ENCODE measurements around the gene NFE2L2.
"Not testable (repeated sequence)": the region's sequence is repeated elsewhere in the genome, so short reads cannot be mapped to it uniquely, and the experiment has no call there.

Gene NFE2L2

DNA sequence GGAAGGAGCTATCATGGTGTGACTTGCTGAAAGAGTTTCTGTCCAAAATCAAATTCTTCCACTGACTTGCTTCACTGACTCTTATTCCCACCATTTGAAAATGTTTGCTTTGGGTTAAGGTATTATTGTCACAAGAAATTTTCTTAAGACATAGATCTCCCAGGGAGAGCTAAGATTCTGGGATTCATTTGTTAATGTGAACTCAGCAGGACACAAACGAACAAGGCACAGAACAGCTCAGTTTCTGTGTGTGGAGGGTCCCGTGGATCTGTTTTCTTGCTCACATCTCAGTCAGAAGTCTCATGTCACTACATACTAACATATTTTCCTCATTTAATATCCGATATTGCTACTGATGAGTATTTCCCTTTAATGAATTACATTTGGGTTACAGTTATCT, 60.1 kb downstream of the NFE2L2 start:
- no peak for DNase-seq

DNA sequence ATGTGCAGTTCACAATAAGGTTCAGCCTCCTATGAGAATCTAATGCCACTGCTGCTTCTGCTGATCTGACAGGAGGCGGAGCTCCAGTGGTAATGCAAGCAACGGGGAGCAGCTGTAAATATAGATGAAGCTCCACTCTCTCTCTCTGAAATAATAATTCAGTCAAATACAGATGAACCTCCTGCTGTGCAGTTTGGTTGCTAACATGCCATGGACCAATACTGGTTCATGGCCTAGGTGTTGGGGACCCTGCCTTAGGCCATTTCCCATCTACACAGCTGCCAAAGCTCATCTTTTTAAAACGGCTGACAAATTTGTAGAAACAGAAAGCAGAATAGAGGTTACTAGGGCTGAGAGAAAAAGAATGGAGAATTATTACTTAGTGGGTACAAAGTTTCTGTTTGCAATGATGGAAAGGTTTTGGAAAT, 62.6 kb downstream of the NFE2L2 start:
- no peak for DNase-seq

DNA sequence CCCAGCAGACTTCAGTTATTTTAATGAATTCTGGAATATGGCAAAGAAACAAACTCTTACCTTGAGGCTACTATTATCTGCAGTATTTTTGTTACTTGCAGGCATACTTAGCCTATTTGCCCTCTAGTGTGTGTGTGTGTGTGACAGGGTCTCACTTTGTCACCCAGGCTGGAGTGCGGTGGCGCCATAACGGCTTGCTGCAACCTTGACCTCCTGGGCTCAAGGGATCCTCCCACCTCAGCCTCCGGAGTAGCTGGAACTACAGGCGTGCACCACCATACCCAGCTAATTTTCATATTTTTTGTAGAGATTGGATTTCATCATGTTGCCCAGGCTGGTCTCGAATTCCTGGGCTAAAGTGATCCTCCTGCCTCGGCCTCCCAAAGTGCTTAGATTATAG, 64.1 kb downstream of the NFE2L2 start:
- DNase-seq: not testable (repeated sequence)

- DNase-seq: no peak
These were observed 69.3 kb downstream of the NFE2L2 start for GRCh38 chr2:177195194-177195593.

DNA sequence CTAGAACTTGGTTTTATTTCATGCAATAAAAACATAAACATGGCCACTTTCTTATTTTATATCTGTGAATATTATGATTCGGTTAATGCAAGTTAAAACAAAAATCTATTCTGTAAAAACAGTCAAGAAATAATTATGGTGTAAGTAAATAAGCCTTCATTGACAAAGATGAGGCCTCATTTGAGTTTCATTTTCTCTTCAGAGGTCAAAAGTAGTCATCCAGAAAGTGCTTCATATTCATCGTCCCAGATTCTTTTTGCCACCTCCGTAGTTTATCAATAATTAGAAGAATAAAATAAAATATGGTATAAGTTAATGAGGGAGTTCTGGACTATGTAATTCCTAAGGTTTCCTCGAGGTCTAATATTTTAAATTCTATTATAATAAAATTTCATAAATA, 71.3 kb downstream of the NFE2L2 start:
- no peak for DNase-seq

- DNase-seq: no peak
These were observed 71.7 kb downstream of the NFE2L2 start for GRCh38 chr2:177192788-177193187.

DNA sequence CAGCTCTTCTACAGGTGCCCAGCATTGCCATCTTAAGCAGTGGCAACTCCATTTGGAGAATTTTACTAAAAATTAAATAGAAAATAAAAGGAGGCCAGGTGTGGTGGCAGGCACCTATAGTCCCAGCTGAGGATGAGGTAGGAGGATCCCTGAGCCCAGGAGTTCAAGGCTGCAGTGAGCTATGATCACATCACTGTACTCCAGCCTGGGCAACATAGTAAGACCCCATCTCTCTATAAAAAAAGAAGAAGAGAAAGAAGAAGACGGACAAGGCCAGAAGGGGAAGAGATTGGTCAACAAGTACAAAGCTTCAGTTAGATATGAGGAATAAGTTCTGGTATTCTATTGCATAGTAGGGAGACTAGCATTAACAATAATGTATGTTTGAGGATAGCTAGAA, 73.6 kb downstream of the NFE2L2 start:
- DNase-seq: no peak

DNA sequence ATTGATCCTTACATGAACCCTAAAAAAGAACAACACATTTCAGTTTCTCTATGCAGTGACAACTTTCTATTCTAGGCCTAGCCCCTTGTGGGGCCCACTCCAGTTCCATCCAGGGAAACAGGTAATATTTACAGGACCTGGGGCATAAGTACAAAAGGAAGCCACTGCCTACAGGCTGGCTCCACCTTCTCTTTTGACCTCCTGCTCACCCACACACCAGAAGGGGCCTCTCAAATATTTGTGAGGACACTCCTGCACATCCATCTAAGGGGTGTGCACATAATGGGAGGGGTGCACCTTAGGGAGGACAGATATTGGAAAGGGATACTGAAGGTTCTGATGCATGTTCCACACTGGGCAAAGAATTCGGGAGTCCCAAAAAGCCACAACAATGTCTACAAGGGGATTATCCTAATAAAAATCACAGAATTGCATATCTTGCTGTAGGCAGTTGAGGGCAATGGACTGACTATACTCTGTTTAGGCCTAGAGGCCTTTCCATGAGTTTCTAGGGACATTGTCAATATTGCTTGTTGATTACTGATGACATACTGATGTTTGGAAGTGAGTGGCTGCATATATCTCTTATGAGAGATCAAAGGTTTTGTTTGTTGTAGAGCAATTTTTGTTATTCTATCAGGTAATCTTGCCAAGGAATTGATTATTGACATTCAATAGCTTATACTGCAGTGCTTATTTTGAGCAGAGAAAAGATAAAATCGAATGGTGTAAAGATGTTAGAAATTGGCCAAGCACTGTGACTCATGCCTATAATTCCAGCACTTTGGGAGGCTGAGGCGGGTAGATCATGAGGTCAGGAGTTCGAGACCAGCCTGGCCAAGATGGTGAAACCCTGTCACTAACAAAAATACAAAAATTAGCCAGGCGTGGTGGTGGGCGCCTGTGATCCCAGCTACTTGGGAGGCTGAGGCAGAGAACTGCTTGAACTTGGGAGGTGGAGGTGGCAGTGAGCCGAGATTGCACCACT, 75.8 kb downstream of the NFE2L2 start:
- no peak for DNase-seq

GRCh38 chr2:177187631-177188312, 76.8 kb downstream of the NFE2L2 start:
- DNase-seq: no peak

DNA sequence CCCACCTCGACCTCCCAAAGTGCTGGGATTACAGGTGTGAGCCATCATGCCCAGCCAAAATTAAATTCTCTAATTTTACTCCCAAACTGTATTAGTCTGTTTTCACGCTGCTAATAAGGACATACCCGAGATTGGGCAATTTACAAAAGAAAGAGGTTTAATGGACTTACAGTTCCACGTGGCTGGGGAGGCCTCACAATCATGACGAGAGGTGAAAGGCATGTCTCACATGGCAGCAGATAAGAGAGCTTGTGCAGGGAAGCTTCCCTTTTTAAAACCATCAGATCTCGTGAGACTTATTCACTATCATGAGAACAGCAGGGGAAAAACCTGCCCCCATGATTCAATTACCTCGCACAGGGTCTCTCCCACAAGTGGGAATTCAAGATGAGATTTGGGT, 78.5 kb downstream of the NFE2L2 start:
- not testable (repeated sequence) for DNase-seq

DNA sequence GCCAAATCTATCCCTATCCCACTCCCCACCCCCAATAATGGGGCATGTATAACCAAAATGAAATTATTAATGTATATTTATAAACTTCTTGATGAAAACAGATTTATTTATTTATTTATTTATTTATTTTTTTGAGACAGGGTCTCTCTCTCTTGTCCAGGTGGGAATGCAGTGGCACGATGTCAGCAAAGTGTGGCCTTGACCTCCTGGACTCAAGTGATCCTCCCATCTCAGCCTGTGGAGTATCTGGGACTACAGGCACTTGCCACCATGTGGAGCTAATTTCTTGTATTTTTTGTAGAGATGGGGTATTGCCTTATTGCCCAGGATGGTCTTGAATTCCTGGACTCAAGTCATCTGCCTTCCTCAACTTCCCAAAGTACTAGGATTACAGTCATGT, 79.9 kb downstream of the NFE2L2 start:
- no peak for DNase-seq

GRCh38 chr2:177183860-177184259, 80.7 kb downstream of the NFE2L2 start:
- no peak for DNase-seq

Data from right kidney (tissue), 1 donor.